GM10266 (cell line): ENCODE measurements around the gene FUT8.

Experiments used
- DNase-seq: peaks from one replicate; pipeline ENCODE4 v3.0.0; 2012; ENCODE audit errors: extremely low spot score
- TF ChIP-seq, protein P1 (sequence below): IDR thresholded peaks from 2 replicates; pipeline ENCODE4 v1.5.1; 2012; ENCODE audit warnings: mild to moderate bottlenecking, low read depth; ENCODE audit not compliant: control insufficient read depth, insufficient read depth; ENCODE audit errors: missing control alignments

Gene FUT8

DNA sequence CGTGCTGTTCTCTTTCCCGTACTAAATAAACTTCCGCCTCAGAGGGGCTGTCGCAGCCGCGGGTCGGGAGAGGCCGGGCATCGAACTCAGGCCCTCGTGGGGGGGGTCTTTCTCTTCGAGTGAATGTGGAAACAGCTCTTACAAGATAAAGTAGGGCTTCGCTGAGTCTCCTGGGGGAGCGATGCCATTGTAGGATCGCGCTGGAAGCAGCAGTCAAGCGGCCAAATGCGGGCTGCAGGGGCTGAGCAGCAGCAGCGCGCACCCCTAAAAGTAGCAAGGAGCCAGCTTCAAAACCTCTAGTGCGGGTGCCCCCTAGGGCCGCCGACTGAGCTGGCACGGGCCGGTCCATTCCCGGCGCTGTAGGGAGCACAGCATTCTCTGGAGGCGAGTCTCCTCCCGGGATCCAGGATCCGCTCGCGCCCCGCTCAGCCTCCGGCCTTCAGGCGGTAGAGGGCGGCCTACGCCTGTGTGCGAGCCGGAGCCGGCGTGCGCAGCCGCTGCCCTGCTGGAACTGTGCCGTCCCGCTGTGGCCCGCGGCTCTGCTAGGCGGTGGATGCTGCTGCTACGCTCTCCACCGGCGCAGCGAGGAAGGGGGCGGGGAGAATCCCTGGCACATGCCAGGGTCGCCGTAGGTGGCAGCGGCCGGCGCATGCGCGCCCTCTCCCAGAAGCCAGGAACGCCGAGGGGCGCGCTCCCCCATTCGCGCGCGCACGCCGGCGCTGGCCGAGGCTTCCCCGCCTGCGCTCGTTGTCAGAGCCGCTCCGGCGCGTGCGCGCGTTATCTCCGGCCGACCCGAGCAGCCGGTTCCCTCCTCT lies at the start of gene FUT8:
FUT8 (plus strand) TSS at position 699 of the 815 bp plus-strand sequence. CDS start 148,834 bp downstream, outside the sequence.
- TF ChIP-seq, protein P1, sequence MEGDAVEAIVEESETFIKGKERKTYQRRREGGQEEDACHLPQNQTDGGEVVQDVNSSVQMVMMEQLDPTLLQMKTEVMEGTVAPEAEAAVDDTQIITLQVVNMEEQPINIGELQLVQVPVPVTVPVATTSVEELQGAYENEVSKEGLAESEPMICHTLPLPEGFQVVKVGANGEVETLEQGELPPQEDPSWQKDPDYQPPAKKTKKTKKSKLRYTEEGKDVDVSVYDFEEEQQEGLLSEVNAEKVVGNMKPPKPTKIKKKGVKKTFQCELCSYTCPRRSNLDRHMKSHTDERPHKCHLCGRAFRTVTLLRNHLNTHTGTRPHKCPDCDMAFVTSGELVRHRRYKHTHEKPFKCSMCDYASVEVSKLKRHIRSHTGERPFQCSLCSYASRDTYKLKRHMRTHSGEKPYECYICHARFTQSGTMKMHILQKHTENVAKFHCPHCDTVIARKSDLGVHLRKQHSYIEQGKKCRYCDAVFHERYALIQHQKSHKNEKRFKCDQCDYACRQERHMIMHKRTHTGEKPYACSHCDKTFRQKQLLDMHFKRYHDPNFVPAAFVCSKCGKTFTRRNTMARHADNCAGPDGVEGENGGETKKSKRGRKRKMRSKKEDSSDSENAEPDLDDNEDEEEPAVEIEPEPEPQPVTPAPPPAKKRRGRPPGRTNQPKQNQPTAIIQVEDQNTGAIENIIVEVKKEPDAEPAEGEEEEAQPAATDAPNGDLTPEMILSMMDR = peak; percentile 68
- peak; percentile 84 for DNase-seq

DNA sequence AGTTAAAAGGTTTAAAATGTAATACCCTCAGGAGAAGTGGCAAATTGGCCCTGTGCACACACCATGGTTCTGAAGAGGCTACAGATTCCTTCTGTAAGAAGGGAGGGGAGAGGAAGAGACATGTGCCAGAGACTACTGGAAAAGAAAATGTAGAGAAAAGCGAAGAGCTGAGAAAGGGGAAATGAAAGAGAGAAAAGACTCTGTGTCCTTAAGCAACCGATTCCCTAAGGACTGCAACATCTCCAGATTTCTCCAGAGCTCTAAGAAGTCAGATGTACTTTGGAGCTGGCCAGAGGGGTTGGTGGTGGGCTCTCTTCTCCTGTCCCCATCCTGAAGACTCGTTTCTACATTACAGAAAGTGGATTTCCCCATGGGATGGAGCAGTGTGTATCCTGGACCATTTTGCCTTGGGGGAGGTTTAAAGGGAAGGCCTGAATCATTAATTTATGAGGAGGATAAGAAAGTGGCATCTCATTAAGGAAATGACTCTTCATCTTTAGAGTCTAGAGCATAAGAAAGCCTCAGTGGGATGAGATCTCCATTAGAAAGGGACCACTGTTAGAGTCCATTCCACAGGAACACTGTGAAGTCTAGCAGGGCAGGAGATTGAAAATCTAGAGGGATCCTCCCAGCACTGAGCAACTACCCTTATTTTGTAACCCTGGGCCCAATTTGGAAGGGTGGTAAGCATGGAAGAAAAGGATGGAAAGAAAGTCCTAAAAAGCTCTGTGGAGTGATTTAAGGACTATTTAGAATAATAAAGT lies 45.5 kb upstream of the FUT8 start:
- DNase-seq = no peak
- TF ChIP-seq, protein P1 = no peak

DNA sequence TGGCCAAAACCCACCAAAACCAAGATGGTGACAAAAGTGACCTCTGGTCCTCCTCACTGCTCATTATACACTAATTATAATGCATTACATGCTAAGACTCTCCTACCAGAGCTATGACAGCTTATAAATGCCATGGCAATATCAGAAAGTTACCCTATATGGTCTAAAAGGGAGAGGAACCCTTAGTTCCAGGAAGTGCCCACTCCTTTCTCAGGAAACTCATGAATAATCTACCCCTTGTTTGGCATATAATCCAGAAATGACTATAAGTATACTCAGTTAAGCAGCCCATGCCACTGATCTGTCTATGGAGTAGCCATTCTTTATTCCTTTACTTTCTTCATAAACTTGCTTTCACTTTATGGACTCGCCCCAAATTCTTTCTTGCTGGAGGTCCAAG lies 43.0 kb upstream of the FUT8 start:
- TF ChIP-seq, protein P1 = no peak
- no peak for DNase-seq

DNA sequence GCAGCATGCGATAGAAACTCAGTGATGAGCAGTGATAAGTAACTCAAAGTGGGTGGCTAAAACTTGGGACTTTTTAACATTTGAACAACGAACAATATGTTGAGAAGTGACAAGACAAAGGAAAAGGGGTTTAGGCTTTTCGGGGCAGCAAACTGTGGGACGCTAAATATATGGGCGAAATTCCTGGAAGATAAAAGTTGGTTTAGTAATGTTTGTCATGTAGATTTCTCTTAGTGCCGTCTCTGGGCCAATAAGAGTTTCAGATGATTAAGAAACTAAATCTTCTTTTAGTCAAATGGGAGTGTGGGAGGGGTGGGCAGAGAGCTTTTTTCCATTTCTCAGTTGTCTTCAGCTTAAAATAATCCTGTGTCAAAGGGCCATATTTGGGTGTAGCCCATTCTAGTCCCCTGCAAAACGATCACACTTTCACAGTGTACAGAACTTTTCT lies 41.7 kb upstream of the FUT8 start:
- peak; percentile 44 for DNase-seq
- TF ChIP-seq, protein P1 = no peak

DNA sequence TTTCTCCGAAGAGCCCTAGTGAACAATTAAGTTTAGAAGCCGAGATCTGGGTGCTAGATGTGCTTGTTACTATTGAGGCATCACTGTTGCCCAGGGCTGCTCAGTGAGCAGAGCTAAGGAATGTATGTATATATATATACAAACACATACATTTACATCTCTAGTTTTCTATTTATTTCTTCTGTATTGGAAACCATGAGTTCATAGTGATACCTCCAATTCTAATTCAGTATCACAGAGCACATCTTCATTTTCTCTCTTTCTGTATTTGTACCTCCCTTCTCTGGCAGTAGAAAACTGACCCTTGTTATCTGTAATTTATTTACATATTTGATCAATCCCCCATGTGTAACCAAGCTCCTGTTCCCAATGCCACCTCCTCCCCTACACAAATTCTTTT lies 40.7 kb upstream of the FUT8 start:
- no peak for DNase-seq
- TF ChIP-seq, protein P1 = no peak

DNA sequence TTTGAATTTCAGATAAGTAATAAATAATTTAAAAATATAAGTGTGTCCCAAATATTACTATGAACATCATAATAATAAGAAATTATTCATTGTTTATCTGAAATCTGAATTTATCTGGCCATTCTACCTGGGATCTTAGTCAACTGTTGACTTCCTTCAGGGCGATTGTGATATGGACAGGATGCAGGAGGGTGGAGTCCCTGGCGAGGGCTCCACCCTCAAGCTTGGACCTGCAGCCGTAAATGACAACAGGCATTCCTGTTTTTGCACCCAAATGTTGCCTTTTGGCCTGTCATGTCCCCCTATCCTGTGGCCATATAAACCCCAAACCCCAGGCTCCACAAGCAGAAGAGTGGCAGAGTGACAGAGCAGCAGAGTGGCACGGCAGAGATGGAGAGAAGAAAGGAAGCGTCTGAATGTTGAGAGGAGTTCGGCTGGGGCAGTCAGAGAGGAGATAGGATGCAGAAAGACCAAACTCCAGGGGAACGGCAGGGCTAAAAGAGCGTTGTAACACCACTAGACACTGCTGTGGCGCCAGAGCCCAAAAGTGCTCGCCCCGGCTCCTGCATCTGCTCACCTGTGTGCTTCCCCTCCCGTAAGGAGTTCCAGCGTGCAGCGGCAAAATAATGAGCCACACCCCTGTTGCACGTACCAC lies 39.4 kb upstream of the FUT8 start:
- no peak for DNase-seq
- TF ChIP-seq, protein P1 = no peak
